ENCODE results near the gene MED8. TPM values are rescaled to one million over a fixed set of nuclear protein-coding genes. Genes with fewer than 3 reads are reported as not detected.

MED8 gene
- total and polyA plus RNA-seq, 9 of the 15 experiments (the other 6 are each of a cell fraction or from before 2014, with no cell fraction given), result 23.0 to 120 (median 56.4) TPM

GRCh38 chr1:43392702-43393101, 3.1 kb upstream of the MED8 start:
- POLR2A ChIA-PET, result interaction anchor here (1.1 kb wide), 1 partner anchor 13 kb away, joined by 3 read pairs; no protein-coding TSS in a partner anchor
- ATAC-seq (no peak), FAIRE-seq (no peak), DNase-seq (ENCODE audit: extremely low read depth in 1 of 4, low spot score in 3 of 4) (no peak)
- TF ChIP-seq NONO (IDR thresholded peaks at IDR 0.05; ENCODE audit: low read depth in 2 of 2, low read length in 1 of 2), result no peak
- no peak for TF ChIP-seq HMG20B (CRISPR knock-in tag; IDR thresholded peaks at IDR 0.05)
- TF ChIP-seq KAT7 (CRISPR knock-in tag; IDR thresholded peaks at IDR 0.05; ENCODE audit: borderline replicate concordance), result no peak
- no peak for TF ChIP-seq SPI1 (IDR thresholded peaks at IDR 0.05; ENCODE audit: borderline replicate concordance, low read depth, low read length)
- TF ChIP-seq MTA1 (IDR thresholded peaks at IDR 0.05; ENCODE audit: borderline replicate concordance), result no peak
- no peak for TF ChIP-seq ARHGAP35 (IDR thresholded peaks at IDR 0.05; ENCODE audit: partially characterized antibody)
- TF ChIP-seq ESRRB (CRISPR knock-in tag; IDR thresholded peaks at IDR 0.05; ENCODE audit: borderline replicate concordance), result no peak
- no peak for TF ChIP-seq VEZF1 (CRISPR knock-in tag; IDR thresholded peaks at IDR 0.05)
- TF ChIP-seq KLF13 (tag; IDR thresholded peaks at IDR 0.05; ENCODE audit: borderline replicate concordance, low read depth), result no peak
- TF ChIP-seq FOXO4 (CRISPR knock-in tag; IDR thresholded peaks at IDR 0.05), result no peak
- Histone ChIP-seq H4K20me1 (replicated peaks; ENCODE audit: control insufficient read depth, insufficient read depth, low read length) (peaks cover 13% of the 10 kb centered on the region; the same call in 1 of the 2 replicates), H3K9me3 (replicated peaks; ENCODE audit: control insufficient read depth, insufficient read depth, low read depth, low read length) (no peaks in the 10 kb centered on the region), H3K4me2 (ENCODE audit: insufficient read depth, low read length) (no peak overlapping the region), H3K27ac (ENCODE audit: extremely low read depth, low read depth, low read length) (no peak overlapping the region), H3K9ac (ENCODE audit: insufficient read depth in 1 of 2, low read depth in 2 of 2, low read length in 2 of 2) (no peak overlapping the region), H2AFZ (ENCODE audit: low read depth, low read length) (no peak overlapping the region), H3K79me2 (ENCODE audit: control insufficient read depth, insufficient read depth, low read length) (peaks cover 33% of the 10 kb centered on the region), H3K36me3 (ENCODE audit: control insufficient read depth, insufficient read depth, low read length) (peaks cover 7% of the 10 kb centered on the region), H3K9me1 (ENCODE audit: control insufficient read depth, insufficient read depth, low read length) (peaks cover 5% of the 10 kb centered on the region), H3K4me1 (replicated peaks in 1 of 2; ENCODE audit: control insufficient read depth in 2 of 2, insufficient read depth in 2 of 2, low read length in 2 of 2) (peaks cover 0 to 13% of the 10 kb centered on the region in 2 experiments; a peak in 2 of 5 replicates), H3K4me3 (no peak overlapping the region), H3K27me3 (ENCODE audit: control insufficient read depth in 2 of 2, insufficient read depth in 2 of 2, low read length in 2 of 2) (no peaks in the 10 kb centered on the region)
- CTCF ChIA-PET (ENCODE audit: low intra/inter-chr PET ratio), result no interaction called here
- 53% methylated on average over 3 of the region's 3 CpGs for WGBS (ENCODE audit: insufficient coverage, low coverage, missing lambda C conversion rate)
- no TSS peak for BruUV-seq (replicated peaks)
- intact Hi-C loops (cut with micrococcal nuclease) (no loop called here), in situ Hi-C loops (cut with MboI) (no loop called here)
